Left ventricle myocardium inferior (tissue), 1 donor: ENCODE results near the gene AP3M1. TPM values are rescaled to one million over a fixed set of nuclear protein-coding genes. Genes with fewer than 3 reads are reported as not detected.

Experiments
- DNase-seq: peaks from one replicate; pipeline ENCODE4 v3.0.0-alpha.2; 2020
- H3K27ac ChIP-seq: fragments of 200-600 bp; replicated peaks from 2 replicates; pipeline ENCODE4 v1.8.0; 2021
- H3K27me3 ChIP-seq: fragments of 200-600 bp; 2 replicates; pipeline ENCODE4 v1.8.0; 2021; ENCODE audit warnings: low read depth
- H3K36me3 ChIP-seq: fragments of 200-600 bp; 2 replicates; pipeline ENCODE4 v1.8.0; 2021
- H3K4me1 ChIP-seq: fragments of 200-600 bp; 2 replicates; pipeline ENCODE4 v1.8.0; 2021
- H3K4me3 ChIP-seq: fragments of 200-600 bp; 2 replicates; pipeline ENCODE4 v1.8.0; 2021; ENCODE audit warnings: mild to moderate bottlenecking, moderate library complexity
- H3K9me3 ChIP-seq: fragments of 200-600 bp; replicated peaks from 2 replicates; pipeline ENCODE4 v1.8.0; 2021
- intact Hi-C: fragments of 100-400 bp; cut with micrococcal nuclease; formaldehyde crosslinking; loops from one replicate; pipeline ENCODE4 v1.11.0; 2022
- total RNA-seq: library from RNA; stranded (reverse); fragmentation: NEBNext Ultra II Directional; extraction: Animal tissue kit (Norgen Biotek cat#: 25700); gene quantifications from one replicate; pipeline ENCODE4 v1.2.1, GENCODE V29; 2021
- TF ChIP-seq, protein P1 (sequence below): fragments of 200-600 bp; IDR thresholded peaks from 2 replicates; pipeline ENCODE4 v1.8.0; 2021; ENCODE audit warnings: antibody characterized with exemption, mild to moderate bottlenecking, borderline replicate concordance
- donor health status: DM: no; HTN: yes; CAD: no; lungs with severe emphysema.

Gene AP3M1
- total RNA-seq, 1 donor from 2014 or later: 30.6 TPM

DNA sequence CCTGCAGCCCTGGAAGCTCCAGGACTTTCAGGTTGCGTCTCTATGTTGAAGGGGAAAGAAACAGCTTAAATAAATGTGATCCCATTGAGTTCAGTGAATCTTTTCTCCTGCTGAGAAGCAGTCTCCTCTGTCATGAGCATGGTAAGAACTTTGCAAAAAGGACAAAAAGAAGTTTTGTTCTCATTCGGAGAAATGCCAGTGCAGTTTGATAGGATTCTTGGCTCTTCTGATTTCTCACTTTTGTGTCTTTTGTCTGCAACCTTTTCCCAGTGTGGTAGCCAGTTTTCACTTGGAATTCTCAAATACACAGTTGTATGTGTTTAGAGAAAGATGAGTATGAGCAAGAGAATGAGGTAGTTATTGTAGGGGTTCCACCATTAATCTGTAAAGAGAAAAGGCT lies 64.3 kb downstream of the AP3M1 start:
- intact Hi-C loops: loop anchor here (10.0 kb wide), 1 partner anchor 82 kb away; no protein-coding TSS in a partner anchor
- DNase-seq: no peak
- Histone ChIP-seq H3K27me3 (no peaks in the 10 kb centered on the region), H3K9me3 (no peaks in the 10 kb centered on the region), H3K4me1 (peaks cover 40% of the 10 kb centered on the region), H3K36me3 (peaks cover 83% of the 10 kb centered on the region), H3K27ac (peak overlapping the region; percentile 25), H3K4me3 (no peak overlapping the region)
- TF ChIP-seq, protein P1, sequence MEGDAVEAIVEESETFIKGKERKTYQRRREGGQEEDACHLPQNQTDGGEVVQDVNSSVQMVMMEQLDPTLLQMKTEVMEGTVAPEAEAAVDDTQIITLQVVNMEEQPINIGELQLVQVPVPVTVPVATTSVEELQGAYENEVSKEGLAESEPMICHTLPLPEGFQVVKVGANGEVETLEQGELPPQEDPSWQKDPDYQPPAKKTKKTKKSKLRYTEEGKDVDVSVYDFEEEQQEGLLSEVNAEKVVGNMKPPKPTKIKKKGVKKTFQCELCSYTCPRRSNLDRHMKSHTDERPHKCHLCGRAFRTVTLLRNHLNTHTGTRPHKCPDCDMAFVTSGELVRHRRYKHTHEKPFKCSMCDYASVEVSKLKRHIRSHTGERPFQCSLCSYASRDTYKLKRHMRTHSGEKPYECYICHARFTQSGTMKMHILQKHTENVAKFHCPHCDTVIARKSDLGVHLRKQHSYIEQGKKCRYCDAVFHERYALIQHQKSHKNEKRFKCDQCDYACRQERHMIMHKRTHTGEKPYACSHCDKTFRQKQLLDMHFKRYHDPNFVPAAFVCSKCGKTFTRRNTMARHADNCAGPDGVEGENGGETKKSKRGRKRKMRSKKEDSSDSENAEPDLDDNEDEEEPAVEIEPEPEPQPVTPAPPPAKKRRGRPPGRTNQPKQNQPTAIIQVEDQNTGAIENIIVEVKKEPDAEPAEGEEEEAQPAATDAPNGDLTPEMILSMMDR: no peak

DNA sequence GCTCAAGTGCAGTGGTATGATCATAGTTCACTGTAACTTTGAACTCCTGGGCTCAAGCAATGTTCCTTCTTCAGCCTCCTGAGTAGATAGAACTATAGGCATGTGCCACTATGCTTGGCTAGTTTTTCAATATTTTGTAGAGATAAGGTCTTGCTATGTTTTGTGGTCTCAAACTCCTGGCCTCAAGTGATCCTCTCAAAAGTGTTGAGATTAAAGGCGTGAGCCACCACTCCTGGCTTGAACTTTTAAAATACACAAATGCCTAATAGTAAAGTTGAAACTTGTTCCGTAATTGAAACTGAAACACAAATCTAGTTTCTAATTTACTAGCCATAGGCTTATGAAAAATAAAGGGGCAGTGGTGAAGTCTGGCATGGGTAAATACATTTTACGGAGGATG lies 65.7 kb downstream of the AP3M1 start:
- peaks cover 70% of the 10 kb centered on the region for H3K36me3 ChIP-seq
- no peaks in the 10 kb centered on the region for H3K9me3 ChIP-seq
- no peak for DNase-seq
- no peak overlapping the region for H3K4me3 ChIP-seq
- intact Hi-C loops: loop anchor here (5.0 to 10.0 kb wide), 2 partner anchors 80 to 198 kb away; no protein-coding TSS in a partner anchor
- no peaks in the 10 kb centered on the region for H3K27me3 ChIP-seq
- H3K4me1 ChIP-seq: peaks cover 53% of the 10 kb centered on the region
- peak overlapping the region; percentile 16 for H3K27ac ChIP-seq
- TF ChIP-seq, protein P1: no peak

DNA sequence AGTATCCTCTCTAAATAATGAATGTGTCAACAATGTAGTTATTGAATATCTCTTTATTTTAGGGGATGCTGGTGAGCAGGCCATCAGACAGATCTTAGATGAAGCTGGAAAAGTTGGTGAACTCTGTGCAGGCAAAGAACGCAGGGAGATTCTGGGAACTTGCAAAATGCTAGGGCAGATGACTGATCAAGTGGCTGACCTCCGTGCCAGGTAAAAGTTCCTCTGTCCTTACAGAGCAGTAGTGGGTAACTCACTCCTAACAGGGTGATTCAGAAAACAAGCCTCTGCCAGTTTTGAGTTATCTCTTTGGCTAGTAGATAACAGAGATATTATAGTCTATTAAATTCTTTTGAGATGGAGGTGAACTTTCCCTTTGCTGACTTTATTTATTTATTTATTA lies 67.3 kb downstream of the AP3M1 start:
- intact Hi-C loops: loop anchor here (5.0 to 10.0 kb wide), 2 partner anchors 79 to 196 kb away; no protein-coding TSS in a partner anchor
- Histone ChIP-seq H3K27me3 (no peaks in the 10 kb centered on the region), H3K36me3 (peaks cover 53% of the 10 kb centered on the region), H3K9me3 (no peaks in the 10 kb centered on the region), H3K27ac (peak overlapping the region; percentile 40), H3K4me3 (no peak overlapping the region), H3K4me1 (peaks cover 70% of the 10 kb centered on the region)
- no peak for DNase-seq
- TF ChIP-seq, protein P1: no peak

DNA sequence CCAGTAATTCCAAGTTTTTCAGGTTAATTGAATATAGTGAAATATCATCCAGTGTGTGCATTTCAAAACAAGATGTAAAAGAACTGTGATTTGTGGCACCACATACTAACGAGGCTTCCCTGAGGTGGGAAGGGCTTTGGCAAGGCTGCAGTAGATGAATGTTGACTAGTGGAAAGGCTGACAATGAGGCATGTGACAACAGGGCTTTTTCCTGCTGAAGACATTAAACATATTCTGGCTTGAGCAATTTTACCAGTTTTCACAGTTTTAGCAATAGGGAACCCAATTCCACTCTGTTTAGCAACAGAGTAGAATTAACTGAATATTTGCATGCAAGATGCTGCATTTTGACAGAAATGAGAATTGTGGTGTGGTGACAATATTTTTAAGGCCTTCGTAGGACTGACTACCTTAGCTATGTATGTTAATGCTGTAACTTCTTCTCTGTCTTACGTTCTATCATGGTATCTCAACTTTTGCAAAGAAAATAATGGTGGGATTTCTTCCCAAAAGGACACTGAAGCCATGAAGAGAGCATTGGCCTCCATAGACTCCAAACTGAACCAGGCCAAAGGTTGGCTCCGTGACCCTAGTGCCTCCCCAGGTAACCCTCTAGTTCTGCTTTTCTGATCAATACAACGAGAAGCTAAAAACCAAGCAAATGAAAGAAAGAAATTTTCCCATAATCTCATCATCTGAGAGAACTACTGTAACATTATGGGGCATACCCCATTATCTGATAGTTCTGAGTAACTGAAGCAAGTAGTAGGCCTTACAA lies 68.5 kb downstream of the AP3M1 start:
- peaks cover 45% of the 10 kb centered on the region for H3K36me3 ChIP-seq
- no peaks in the 10 kb centered on the region for H3K27me3 ChIP-seq
- TF ChIP-seq, protein P1: no peak
- H3K27ac ChIP-seq: peak overlapping the region; percentile 40
- peaks cover 79% of the 10 kb centered on the region for H3K4me1 ChIP-seq
- DNase-seq: no peak
- no peak overlapping the region for H3K4me3 ChIP-seq
- no peaks in the 10 kb centered on the region for H3K9me3 ChIP-seq
- intact Hi-C loops: loop anchor here (5.0 to 10.0 kb wide), 2 partner anchors 77 to 195 kb away; no protein-coding TSS in a partner anchor

DNA sequence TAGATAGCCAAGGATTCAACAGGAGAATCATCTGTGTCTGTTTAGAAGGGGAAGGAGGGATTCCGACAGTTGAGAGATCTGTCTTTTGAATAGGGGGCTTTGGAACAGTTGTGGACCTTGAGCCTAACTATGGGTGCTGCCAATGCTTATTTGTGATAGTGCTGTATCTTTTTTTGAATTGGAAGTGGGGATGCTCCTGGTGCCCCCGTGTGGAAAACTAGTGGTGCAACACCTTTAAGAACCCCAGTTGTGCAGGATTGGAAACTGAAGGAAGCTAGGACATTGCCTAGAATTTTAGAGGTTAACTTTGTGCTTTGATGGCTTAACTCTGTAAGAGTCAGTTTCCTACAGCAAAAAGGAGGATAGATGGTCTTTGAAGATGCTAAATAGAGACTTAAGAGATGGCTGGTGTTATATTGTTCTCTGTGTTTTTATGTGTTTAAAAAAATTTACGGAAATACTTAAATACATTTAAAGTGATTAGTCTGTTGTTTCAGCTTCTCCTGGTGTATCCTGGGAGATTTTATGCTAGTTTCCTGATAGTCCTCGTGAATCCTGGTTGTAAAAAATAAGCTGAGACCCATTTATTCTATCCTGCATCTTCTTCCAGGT lies 69.3 kb downstream of the AP3M1 start:
- intact Hi-C loops: loop anchor here (5.0 to 10.0 kb wide), 2 partner anchors 76 to 194 kb away; no protein-coding TSS in a partner anchor
- TF ChIP-seq, protein P1: peak; percentile 82
- Histone ChIP-seq H3K36me3 (peaks cover 47% of the 10 kb centered on the region), H3K27me3 (no peaks in the 10 kb centered on the region), H3K4me1 (peaks cover 86% of the 10 kb centered on the region), H3K27ac (peak overlapping the region; percentile 40), H3K4me3 (no peak overlapping the region), H3K9me3 (no peaks in the 10 kb centered on the region)
- DNase-seq: no peak
